AG04450 (cell line): ENCODE measurements around the gene HIC1. TPM values are rescaled to one million over a fixed set of nuclear protein-coding genes. Genes with fewer than 3 reads are reported as not detected.
A peak's percentile ranks its signal among the peaks of the same experiment; 100 is the strongest.

Source experiments
- CTCF ChIA-PET: fragments of 300-600, 350-600 bp; formaldehyde crosslinking; extraction: SDS; loops from one replicate; lab custom pipeline; 2022; ENCODE audit warnings: antibody characterized with exemption, inconsistent platforms; lab: Charles Lee
- POLR2A ChIA-PET: fragments of 350-600 bp; formaldehyde crosslinking; extraction: SDS; loops from one replicate; lab custom pipeline; 2021; ENCODE audit warnings: antibody characterized with exemption, inconsistent platforms; lab: Yijun Ruan, JAX
- DNase-seq: peaks from one replicate; pipeline ENCODE4 v3.0.0-alpha.2; 2011; ENCODE audit warnings: low read depth, low spot score
- H3K27ac ChIP-seq: one replicate; pipeline ENCODE4 v1.5.1; 2012; ENCODE audit warnings: low read depth, low read length, control low read depth
- H3K27me3 ChIP-seq: one replicate; pipeline ENCODE4 v1.6.0; 2012; ENCODE audit warnings: low read length; ENCODE audit not compliant: control insufficient read depth, insufficient read depth
- H3K4me3 ChIP-seq: 2 replicates; pipeline ENCODE4 v1.5.1; 2011; ENCODE audit warnings: mild to moderate bottlenecking, low read depth, low read length, control low read depth
- H3K9me3 ChIP-seq: 2 replicates; pipeline ENCODE4 v1.5.1; 2012; ENCODE audit warnings: low read length; ENCODE audit not compliant: control insufficient read depth, insufficient read depth
- CTCF ChIP-seq: IDR thresholded peaks from 2 replicates; pipeline ENCODE4 v1.5.1; 2011; ENCODE audit warnings: low read depth, low read length, control low read depth, inconsistent platforms
- polyA minus RNA-seq: library from RNA; depleted of rRNA, polyadenylated mRNA; stranded (reverse); fragments of >200 nt; gene quantifications from 2 replicates; pipeline ENCODE4 v1.2.3, GENCODE V29; 2011; rRNA and poly(A)+ RNA removed
- polyA plus RNA-seq: library from polyadenylated mRNA; depleted of rRNA; stranded (reverse); fragments of >200 nt; gene quantifications from 2 replicates; pipeline ENCODE4 v1.2.3, GENCODE V29; 2011; rRNA removed

The HIC1 gene
- 12.7 and 14.4 TPM in 2 replicates for polyA plus RNA-seq
- polyA minus RNA-seq = 13.7 and 15.8 TPM in 2 replicates

- Histone ChIP-seq H3K27ac (peak within 1 kb of the TSS; percentile 47), H3K4me3 (peak within 1 kb of the TSS; percentile 72), H3K9me3 (peaks cover 6% of the 10 kb centered on the region; the same call in 1 of the 2 replicates), H3K27me3 (peaks cover 4% of the 10 kb centered on the region)
- TF ChIP-seq CTCF = peak; percentile 72
- ChIA-PET POLR2A (interaction anchor here (0.5 to 3.0 kb wide), 16 partner anchors 15 to 372 kb away, joined by 3 to 38 read pairs (median 4); no protein-coding TSS in a partner anchor), CTCF (interaction anchor here (0.5 to 4.5 kb wide), 40 partner anchors 8 to 361 kb away, joined by 3 to 87 read pairs (median 4); partner anchors contain the start of gene TSR1)
- DNase-seq = no peak
These were observed at the start of gene HIC1 for GRCh38 chr17:2054512-2055291. Gene HIC1, plus strand, starts transcription at chr17:2055103. Its CDS starts 1,588 bp downstream, at chr17:2056691.

GRCh38 chr17:2008332-2009126 lies 46.4 kb upstream of the HIC1 start:
- H3K4me3 ChIP-seq = no peak overlapping the region
- no peak for TF ChIP-seq CTCF
- peaks cover 9% of the 10 kb centered on the region; the same call in 1 of the 2 replicates for H3K9me3 ChIP-seq
- ChIA-PET CTCF (no interaction called here), POLR2A (no interaction called here)
- H3K27ac ChIP-seq = no peak overlapping the region
- DNase-seq = no peak
- H3K27me3 ChIP-seq = peaks cover 1% of the 10 kb centered on the region

GRCh38 chr17:2009737-2010136 lies 45.2 kb upstream of the HIC1 start:
- TF ChIP-seq CTCF = no peak
- ChIA-PET POLR2A (no interaction called here), CTCF (no interaction called here)
- Histone ChIP-seq H3K27me3 (peaks cover 3% of the 10 kb centered on the region), H3K27ac (no peak overlapping the region), H3K4me3 (no peak overlapping the region), H3K9me3 (peaks cover 9% of the 10 kb centered on the region; the same call in 1 of the 2 replicates)
- no peak for DNase-seq

- H3K27ac ChIP-seq = no peak overlapping the region
These were observed 43.2 kb upstream of the HIC1 start for GRCh38 chr17:2011411-2012371.

More at GRCh38 chr17:2011411-2012371, 43.2 kb upstream of the HIC1 start:
- ChIA-PET CTCF (interaction anchor here (0.8 kb wide), 1 partner anchor 14 kb away, joined by 3 read pairs; no protein-coding TSS in a partner anchor), POLR2A (interaction anchor here (0.7 kb wide), 1 partner anchor 9 kb away, joined by 3 read pairs; no protein-coding TSS in a partner anchor)
- Histone ChIP-seq H3K4me3 (no peak overlapping the region), H3K27me3 (peaks cover 15% of the 10 kb centered on the region), H3K9me3 (peaks cover 9% of the 10 kb centered on the region; the same call in 1 of the 2 replicates)
- DNase-seq = no peak
- no peak for TF ChIP-seq CTCF
